SHP77 (cell line): ENCODE measurements around the gene CLEC4F.

Experiments
- DNase-seq, 2 experiments: peaks; one replicate each; lab custom pipeline; 2025; lab: John Stamatoyannopoulos, UW

Gene CLEC4F

DNA sequence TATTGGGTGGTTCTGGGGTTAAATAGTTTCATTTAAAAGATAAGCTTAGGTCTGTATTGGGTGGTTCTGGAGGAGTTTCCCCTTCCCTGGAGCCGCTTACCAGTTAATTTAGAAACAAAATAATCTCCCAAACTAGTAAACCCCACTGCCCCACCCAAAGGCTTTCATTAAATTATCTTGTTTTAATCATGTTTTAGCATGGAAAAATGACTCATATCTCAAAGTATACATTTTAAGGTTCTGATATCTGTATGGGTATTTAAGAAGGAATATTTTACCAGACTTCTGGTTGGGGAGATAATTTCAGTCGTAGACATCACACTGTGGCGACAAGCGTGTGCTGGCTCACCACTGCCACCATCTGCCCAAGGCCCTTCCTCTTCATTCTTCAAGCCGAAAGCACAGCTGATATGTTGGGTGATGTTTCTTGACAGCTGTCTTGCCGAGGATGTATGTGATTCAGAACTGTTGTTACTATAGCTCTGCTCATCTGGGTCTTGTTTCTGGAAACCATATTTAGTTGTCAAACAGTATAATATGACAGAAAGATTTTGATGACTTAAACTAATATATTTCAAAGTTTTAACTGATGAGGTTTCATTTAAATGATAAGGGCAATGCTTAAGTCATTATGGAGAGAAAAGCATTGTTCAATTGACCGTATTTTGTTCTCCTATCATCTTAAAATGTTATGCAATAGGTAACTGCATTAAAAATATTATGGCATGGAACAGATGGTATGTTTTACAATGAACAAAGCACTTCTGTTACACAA, 35.1 kb downstream of the CLEC4F start:
- DNase-seq: peak; percentile 24 to 35

DNA sequence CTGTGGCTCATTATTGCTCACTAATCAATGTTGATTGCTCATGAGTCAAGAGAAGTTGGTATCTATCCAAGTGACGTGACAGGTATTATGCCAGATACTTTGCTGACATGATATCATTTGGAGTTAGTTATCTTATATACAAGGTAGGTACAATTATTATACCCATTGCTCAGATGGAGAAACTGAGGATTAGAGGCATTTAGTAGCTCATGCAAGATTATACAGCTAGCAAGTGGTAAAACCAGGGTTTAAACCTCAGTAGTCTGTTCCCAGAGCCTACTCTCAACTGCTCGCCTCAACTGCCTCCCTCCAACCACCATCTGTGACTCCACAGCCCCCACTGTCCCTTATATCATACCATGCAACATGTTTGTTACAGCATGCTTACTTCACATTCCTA, 36.1 kb downstream of the CLEC4F start:
- no peak for DNase-seq

DNA sequence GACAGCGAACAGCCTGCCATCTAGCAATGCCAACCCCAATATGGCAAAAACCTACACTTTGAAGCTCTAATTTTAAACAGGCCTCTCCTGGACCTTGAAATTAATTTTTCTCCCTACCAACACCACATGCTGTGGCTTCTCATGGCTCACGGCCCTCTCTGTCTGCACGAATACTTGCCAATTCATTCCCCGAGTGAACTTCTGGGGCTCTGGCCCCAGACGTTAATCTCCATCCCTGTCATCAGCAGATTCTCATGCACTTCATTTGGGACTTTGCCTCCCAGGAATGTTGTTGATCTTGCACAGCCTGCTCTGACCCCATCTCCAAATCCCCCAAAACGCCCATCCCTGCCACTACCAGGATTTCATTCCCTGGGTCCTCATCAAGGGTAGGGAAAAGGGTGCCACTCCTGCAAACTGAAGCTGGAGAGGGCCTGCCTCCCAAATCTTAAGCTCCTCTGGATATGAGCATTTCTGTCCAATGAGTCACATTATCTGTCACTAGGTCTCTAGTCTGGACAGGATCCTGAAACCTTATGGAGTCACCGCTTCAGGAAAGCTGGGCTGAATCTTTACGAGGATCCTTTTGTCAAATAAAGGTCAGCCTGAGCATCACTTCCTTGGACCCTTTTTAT, 40.4 kb downstream of the CLEC4F start:
- DNase-seq: no peak

DNA sequence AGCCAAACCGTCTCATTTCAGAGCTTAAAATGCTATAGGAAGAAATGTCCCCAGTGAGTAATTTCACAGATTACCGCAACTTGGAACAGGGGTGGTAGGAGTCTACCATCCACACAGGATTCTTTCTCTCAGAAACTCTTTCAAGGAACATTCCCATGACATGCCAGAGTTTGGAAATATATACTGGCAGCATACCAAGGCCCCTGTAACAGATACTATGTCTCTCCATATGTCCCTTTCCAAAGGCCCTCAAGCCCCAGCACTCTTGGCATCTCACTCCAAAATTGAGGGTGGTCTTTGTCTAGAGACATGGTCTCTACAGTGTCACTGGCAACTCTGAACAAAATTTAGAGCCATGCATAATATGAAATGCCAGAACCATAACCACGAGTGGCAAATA, 40.9 kb downstream of the CLEC4F start:
- DNase-seq: no peak

DNA sequence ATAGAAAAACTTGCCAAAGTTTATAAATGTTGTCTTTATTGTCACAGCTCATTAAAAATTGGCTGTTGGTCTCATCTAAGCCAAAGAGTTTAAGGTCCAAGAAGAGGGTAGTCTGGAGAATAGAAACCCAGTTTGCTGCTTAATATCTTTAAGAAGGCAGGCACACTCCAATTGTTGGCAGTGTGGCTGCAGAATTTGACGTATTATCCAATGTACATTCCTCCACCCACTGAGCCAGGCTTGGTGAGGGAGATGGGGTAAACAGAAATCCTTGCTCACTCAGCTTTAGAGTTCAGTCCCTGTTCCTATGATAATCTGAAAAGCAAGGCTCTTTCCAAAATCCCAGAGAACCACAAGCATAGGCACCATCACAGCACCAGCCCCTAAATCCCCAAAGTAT, 41.7 kb downstream of the CLEC4F start:
- DNase-seq: no peak

DNA sequence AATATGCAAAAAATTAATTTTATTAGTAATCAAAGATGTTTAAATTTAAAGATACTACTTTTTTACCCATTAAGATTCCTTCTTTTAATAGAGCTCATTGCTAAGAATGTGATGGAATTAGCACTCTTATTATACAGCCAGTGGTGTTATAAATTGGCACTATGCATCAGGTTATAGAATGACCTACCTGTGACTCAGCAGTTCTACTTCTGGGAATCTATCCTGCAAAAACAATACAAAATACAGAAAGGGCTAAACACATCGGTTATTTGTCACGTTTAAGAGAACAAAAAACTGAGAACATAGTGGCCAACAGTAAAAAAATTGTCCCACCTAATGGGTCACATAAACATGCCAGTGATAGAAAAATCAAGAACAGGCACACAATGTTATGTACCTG, 42.9 kb downstream of the CLEC4F start:
- DNase-seq: no peak

DNA sequence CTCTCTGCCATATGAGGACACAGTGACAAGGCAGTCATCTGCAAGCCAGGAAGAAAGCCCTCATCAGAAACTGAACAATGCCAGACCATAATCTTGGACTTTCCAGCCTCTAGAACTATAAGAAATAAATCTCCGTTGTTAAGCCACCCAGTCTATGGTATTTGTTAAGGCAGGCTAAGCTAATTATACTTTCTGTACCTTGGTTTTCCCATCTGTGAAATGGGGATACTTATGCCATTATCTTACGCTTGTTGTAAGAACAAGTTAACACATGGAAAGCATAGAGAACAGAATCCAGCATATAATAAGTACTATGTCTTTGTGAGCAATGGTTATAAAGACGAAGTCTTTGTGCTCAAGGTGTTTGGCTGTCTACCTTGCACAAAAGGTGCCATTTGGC, 44.1 kb downstream of the CLEC4F start:
- no peak for DNase-seq

DNA sequence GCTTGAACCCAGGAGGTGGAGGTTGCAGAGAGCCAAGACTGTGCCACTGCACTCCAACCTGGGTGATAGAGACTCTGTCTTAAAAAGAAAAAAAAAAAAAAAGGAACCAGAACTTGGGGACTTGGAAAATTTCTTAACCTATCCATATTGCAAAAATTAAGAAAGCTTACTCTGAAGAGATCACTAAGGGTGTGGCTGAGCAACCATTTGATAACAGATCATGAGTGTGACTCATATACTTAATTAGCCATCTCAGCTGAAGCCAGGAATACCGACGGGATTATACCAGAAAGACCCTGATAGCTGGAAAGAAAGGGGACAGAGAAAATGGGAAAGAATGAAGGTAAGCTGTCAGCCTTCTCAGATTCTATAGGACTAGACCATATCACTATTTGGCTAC, 45.3 kb downstream of the CLEC4F start:
- DNase-seq: no peak

DNA sequence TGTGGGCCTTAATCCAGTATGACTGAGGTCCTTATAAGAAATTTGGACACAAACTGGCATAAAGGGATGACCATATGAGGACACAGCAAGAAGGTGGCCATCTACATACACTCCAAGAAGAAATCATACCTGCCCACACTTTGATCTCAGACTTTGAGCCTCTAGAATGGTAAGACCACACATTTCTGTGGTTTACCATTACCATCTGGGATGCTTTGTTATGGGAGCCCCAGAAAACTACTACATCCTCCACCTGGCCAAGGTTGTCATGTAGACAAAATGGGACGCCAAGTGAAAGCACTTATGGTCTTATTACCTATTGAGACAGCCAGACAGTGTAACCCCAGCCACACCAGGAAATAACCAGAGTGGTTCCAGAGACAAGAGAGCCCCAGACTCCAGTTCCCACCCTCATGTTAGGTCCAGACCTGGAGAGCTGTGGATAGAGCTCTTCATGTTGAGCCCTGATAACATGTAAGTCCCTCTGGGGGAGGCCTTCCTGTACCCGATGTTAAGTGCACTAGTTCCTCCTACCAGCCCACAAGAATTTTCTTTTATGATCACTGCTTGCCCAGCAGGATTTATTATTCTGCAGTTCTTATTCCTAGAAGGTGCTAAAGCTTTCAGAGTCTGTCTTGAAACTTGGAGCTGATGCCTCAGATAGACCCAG, 47.8 kb downstream of the CLEC4F start:
- no peak for DNase-seq

DNA sequence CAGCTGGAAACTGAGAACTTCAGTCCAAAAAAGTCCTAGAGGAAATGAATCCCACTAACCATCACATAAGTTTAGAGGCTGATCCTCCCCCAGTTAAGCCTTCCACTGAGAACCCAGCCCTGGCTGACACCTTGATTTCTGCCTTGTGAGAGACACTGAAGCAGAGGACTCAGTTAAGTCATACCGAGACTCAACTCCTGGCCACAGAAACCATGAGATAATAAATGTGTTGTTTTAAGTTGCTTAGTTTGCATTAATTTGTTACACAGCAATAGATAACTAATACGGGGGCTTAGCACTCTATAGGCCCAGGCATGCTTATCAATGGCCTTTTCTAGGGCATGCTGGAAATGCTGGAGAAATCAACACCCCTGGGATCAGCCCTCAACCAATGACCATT, 49.0 kb downstream of the CLEC4F start:
- no peak for DNase-seq

DNA sequence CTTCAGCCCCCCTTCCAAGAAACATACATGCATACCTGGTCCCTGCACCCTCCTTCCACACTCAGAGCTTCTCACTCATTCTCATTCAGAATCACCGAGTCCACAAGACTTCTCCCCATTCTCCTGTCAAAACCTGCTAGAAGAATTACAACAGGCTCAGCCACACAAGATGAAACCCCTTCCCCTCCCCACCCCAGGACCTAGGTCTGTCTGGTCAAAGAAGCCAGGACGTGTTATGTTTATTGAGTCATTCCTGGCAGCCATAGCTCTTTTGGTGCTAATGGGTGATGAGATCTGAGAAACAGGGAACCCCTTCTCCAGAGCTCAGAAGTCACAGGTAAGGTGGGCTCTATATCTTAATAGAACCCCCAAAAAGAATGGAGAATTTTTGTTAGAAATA, 50.9 kb downstream of the CLEC4F start:
- no peak for DNase-seq

DNA sequence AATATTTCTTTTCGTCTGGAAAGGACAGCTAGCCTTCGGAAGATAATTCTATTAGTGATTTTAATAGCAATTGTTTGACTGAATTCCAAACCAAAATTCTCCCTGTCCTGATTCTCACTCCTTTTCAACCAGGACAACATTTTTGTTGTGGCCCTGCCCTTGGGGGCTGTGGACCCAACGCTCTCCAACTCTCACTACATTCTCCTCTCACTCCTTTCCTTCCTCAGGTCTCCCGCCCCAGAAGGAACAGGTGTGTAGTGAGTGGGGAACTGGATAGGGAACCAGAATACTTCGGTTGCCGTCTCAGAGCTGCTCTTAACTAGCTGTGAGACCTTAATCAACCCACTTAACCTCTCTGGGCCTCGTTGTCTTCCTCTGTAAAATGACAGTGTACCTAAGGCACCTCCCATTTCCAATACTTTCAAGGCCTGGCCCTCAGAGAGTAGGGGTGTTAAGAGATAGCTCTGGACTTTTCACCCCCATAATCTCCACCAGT, 51.8 kb downstream of the CLEC4F start:
- DNase-seq: no peak

DNA sequence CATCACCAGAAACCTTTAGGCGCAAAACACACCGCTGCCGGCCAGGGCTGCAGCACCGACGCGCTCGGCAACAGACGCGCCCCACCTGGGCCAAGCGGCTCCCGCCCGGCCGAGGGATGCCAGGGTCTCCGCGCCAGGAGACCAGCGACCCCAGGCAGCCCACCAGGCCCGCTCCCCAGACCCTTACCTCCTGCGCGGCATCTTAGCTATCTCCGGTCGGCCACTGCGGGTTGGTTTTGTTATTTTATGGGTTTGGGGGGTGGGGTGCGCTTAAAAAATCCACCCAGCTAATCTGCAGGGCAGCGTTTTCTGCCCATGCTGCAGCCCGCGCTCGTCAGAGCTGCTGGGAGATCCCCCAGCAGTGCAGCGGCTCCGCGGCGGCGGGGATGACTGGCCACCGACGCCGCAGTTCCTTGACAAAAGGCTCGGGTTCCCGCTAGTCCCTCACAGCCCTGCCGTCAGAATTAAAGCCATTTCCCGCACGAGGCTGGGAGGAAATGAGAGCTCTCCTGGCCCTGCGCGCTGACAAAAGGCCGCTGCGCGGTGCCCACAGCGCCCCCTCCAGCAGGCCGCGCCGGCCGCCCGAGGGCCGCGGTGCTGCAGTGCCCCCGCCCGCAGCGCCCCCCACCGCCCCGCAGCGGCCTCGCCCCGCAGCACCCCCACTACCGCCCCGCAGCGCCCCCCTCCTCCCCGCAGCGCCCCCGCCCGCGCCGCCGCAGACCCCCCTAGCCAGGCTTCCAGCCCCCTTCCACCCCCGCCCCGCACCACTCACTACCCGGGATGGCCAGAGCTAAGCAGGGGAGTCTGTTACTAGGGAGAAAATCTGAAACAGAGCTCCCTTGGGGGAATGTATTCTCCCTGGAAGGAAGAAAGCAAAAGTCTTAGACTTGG, 52.5 kb downstream of the CLEC4F start, which contains the start of gene ADD2:
TSS of gene ADD2 (minus strand) at position 502 of the 891 bp plus-strand sequence. CDS start 61,792 bp downstream, outside the sequence.
- peak; percentile 6 to 17 for DNase-seq

DNA sequence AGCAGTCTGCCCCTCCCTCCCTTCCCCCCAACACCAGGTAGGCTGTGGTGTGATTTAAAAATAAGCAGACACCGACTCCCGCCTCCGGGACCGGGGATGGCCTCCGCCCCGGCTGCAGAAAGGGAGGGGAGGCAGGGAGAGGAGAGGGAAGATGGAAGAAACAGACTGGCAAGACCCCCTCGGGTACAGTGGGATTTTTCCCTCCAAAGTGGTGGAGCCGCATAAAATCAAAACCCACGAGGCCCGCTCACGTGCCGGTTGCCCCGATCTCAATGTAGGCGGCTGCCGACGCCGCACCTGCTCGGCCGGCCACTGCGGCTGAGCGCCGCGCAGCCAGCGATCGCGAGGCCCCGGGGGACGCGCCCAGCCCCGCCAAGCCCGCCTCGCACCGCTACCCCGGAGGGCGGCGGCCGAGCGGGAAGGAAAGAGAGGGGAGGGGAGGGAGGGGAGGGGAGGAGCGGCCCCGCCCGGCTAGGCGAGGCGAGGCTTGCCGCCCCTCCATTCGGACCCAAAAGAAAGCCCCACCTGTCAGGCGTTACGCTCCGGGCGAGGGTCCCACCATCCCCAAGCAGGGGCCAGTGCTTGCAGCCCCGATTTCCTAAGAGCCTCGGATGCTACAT, 53.2 kb downstream of the CLEC4F start:
- peak; percentile 19 to 32 for DNase-seq

DNA sequence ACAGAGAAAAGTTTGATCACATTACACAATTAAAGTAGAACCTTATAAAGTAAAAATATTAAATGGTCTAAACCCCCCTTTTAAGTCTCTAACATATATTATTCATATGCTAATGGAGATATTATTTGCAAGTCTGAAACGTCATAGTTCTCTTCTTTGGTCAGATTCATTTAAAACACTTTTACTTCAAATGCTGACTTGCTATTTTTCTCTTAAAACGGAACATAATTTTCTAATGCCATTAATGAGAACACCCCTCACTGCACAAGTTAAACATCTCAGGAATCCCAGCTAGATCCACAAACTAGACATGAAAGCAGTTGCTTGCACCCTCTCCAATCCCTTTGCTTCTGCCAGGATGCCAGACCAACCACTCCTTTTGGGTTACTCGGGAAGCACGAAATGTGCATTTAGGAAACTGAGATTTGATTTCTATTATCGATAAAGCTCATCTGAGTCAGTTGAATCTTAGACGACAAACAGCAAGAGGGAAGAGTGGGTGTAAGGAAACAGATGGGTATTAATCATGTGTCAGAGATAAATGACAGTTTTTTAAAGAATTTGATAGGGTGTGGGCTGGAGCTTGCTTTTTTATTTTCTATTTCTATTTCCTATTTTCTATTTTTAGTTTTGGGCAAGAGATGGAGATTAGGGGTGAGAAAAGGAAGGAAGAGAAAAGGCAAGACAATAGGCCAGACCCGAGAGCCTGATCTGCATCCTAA, 53.9 kb downstream of the CLEC4F start:
- DNase-seq: no peak

DNA sequence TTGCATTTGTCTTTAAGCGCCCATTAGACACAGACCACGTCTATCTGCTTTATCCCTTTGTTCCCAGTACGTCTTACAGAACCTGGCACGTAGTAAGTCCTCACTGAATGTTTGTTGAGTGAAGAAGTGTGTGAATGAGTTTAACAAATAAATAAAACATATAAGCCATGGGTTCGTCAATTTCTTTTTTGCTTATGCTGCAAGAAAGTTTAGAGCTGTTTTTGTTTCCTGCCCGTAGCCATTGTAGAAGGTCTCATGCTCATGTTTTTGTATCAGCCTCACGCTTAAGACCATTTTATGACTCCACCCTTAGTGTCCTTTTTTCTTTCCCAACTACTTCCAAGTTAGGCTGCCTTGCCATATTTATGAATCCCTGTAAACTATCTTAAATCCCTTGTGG, 54.9 kb downstream of the CLEC4F start:
- DNase-seq: no peak

DNA sequence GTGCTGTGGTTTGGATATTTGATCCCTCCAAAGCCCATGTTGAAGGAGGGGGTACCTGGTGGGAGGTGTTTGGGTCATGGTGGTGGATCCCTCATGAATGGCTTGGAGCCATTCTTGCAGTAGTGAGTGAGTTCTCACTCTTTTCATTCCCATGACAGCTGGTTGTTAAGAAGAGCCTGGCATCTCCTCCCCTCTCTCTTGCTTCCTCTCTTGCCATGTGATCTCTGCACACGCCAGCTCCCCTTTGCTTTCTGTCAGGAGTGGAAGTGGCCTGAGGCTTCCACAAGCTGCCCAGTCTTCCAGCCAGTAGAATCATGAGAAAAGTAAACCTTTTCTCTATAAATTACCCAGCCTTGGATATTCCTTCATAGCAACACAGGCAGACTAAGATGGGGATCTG, 61.0 kb downstream of the CLEC4F start:
- DNase-seq: no peak
